Gastroesophageal sphincter (tissue), 4 donors: ENCODE results near the gene TAF11L12. TPM values are rescaled to one million over a fixed set of nuclear protein-coding genes. Genes with fewer than 3 reads are reported as not detected.
"Not testable (repeated sequence)": the region's sequence is repeated elsewhere in the genome, so short reads cannot be mapped to it uniquely, and the experiment has no call there.

Source experiments
- ATAC-seq: fragments of 150-250 bp; one replicate; pipeline ENCODE4 v1.9.1; 2016; ENCODE audit warnings: mild to moderate bottlenecking, moderate library complexity
- H3K27ac ChIP-seq, 4 donors: fragments of 200-600 bp; sonication (generic) in 3 of 4; 1 replicate in 3 of 4; 2 replicates in 1 of 4; pipeline ENCODE4 v1.5.1; 2016 to 2019
- H3K27me3 ChIP-seq: fragments of 200-600 bp; sonication (generic); one replicate; pipeline ENCODE4 v1.5.1; 2019
- H3K36me3 ChIP-seq, 2 donors: fragments of 200-600 bp; sonication (generic); one replicate each; pipeline ENCODE4 v1.5.1; 2019; ENCODE audit warnings: control low read depth in 1 of 2
- H3K4me1 ChIP-seq, 3 donors: fragments of 200-600 bp; sonication (generic); 1 replicate in 2 of 3; 2 replicates in 1 of 3; pipeline ENCODE4 v1.5.1; 2016 to 2019; ENCODE audit warnings: control low read depth in 2 of 3
- H3K4me3 ChIP-seq, 2 donors: fragments of 200-600 bp; sonication (generic); one replicate each; pipeline ENCODE4 v1.5.1; 2019; ENCODE audit warnings: mild to moderate bottlenecking in 1 of 2, moderate library complexity in 1 of 2
- H3K9me3 ChIP-seq, 3 donors: fragments of 200-600 bp; sonication (generic); one replicate each; pipeline ENCODE4 v1.5.1; 2017 to 2019; ENCODE audit warnings: control low read depth in 2 of 3
- EP300 ChIP-seq: sonication (generic); formaldehyde crosslinking; IDR thresholded peaks from one replicate; pipeline ENCODE4 v1.6.1; 2017; ENCODE audit warnings: antibody characterized with exemption, mild to moderate bottlenecking
- POLR2A ChIP-seq, 2 donors: fragments of 450-650 bp; IDR thresholded peaks; one replicate each; pipeline ENCODE4 v1.6.1; 2017; ENCODE audit warnings: antibody characterized with exemption in 2 of 2, mild to moderate bottlenecking in 2 of 2, moderate library complexity in 1 of 2
- POLR2AphosphoS5 ChIP-seq: sonication (generic); formaldehyde crosslinking; IDR thresholded peaks from one replicate; pipeline ENCODE4 v1.6.1; 2017; ENCODE audit warnings: antibody characterized with exemption
- WGBS, 2 donors: methylation state at CpG; one replicate each; pipeline ENCODE4 v1.1.5; 2018; ENCODE audit warnings: low coverage in 1 of 2; 5-methylcytosine and 5-hydroxymethylcytosine counted together
- total RNA-seq, 4 donors: library from RNA; depleted of rRNA; stranded (reverse); fragments of >200 nt; gene quantifications; one replicate each; pipeline ENCODE4 v1.1.0, GENCODE V29; 2016
- TF ChIP-seq, protein P1 (sequence below), 4 experiments: fragments of 200-600 bp in 2 of 4; fragments of 450-650 bp in 2 of 4; sonication (generic) in 1 of 4; IDR thresholded peaks; one replicate each; pipeline ENCODE4 v1.5.1; 2017 to 2019; ENCODE audit warnings: antibody characterized with exemption in 4 of 4, mild to moderate bottlenecking in 2 of 4, moderate library complexity in 2 of 4

The TAF11L12 gene
- not detected for total RNA-seq

DNA sequence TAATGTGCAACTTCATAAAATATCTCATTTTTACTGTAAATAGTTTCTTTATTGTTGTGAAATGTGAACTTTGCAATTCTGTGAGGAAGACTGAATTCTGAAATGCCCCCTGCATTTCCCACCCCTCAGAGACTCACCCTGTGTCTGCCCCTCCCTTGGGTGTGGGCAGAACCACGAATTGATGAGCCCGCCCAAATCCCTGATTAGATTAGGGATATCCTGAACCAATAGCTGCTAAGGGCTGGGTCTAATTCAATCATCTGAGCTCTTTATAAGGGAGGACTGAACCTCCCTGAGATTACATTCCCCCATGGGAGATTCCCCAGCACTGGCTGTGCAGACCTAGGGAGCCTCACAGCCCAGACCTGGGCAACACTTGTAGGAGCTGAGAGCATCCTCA lies at the start of gene TAF11L12:
Gene TAF11L12, plus strand, starts transcription at position 301 of the 400 bp plus-strand sequence.
- H3K4me1 ChIP-seq, H3K27ac ChIP-seq, H3K36me3 ChIP-seq, H3K9me3 ChIP-seq, ATAC-seq, H3K27me3 ChIP-seq, H3K4me3 ChIP-seq: not testable (repeated sequence)
- WGBS, 2 donors, result no CpG with 5 or more reads among the region's 2 CpGs

DNA sequence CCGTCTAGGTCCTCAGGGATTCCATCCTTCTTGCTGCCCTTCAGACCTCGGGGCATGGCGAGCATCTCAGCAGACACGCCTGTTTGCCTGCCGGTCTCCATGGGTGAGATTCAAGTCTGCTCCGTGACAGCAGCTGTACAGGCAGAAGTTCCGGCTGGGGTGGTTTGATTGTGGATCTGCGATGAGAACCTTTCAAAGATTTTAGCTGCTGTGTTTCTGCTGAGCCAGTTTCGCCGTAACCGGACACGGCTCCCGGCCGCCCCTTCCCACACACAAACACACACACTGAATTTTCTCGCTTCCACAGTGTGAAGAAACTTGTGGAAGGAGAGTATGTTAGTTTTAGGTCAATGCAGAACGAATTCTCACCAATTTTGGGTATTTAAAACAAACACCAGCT lies 24.5 kb upstream of the TAF11L12 start, which contains the start of gene TAF11L7:
Gene TAF11L7, minus strand, starts transcription at position 101 of the 400 bp plus-strand sequence.
- WGBS, 2 donors, result no CpG with 5 or more reads among the region's 16 CpGs
- H3K4me3 ChIP-seq, H3K27me3 ChIP-seq, ATAC-seq, H3K9me3 ChIP-seq, H3K4me1 ChIP-seq, H3K36me3 ChIP-seq, H3K27ac ChIP-seq: not testable (repeated sequence)

DNA sequence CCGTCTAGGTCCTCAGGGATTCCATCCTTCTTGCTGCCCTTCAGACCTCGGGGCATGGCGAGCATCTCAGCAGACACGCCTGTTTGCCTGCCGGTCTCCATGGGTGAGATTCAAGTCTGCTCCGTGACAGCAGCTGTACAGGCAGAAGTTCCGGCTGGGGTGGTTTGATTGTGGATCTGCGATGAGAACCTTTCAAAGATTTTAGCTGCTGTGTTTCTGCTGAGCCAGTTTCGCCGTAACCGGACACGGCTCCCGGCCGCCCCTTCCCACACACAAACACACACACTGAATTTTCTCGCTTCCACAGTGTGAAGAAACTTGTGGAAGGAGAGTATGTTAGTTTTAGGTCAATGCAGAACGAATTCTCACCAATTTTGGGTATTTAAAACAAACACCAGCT lies 19.3 kb upstream of the TAF11L12 start, which contains the start of gene TAF11L8:
Gene TAF11L8, minus strand, starts transcription at position 101 of the 400 bp plus-strand sequence.
- not testable (repeated sequence) for H3K9me3 ChIP-seq, H3K27me3 ChIP-seq, H3K27ac ChIP-seq, H3K4me1 ChIP-seq, H3K36me3 ChIP-seq, H3K4me3 ChIP-seq, ATAC-seq
- WGBS, 2 donors, result no CpG with 5 or more reads among the region's 16 CpGs

DNA sequence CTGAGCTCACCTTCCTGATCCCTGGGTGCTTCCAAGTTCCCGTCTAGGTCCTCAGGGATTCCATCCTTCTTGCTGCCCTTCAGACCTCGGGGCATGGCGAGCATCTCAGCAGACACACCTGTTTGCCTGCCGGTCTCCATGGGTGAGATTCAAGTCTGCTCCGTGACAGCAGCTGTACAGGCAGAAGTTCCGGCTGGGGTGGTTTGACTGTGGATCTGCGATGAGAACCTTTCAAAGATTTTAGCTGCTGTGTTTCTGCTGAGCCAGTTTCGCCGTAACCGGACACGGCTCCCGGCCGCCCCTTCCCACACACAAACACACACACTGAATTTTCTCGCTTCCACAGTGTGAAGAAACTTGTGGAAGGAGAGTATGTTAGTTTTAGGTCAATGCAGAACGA lies 15.9 kb upstream of the TAF11L12 start, which contains the start of gene TAF11L9:
Gene TAF11L9, minus strand, starts transcription at position 140 of the 400 bp plus-strand sequence.
- not testable (repeated sequence) for ATAC-seq, H3K4me3 ChIP-seq, H3K4me1 ChIP-seq, H3K27ac ChIP-seq, H3K36me3 ChIP-seq, H3K9me3 ChIP-seq, H3K27me3 ChIP-seq
- 98 to 100% methylated on average over 2 to 9 of the region's 15 CpGs for WGBS, 2 donors

DNA sequence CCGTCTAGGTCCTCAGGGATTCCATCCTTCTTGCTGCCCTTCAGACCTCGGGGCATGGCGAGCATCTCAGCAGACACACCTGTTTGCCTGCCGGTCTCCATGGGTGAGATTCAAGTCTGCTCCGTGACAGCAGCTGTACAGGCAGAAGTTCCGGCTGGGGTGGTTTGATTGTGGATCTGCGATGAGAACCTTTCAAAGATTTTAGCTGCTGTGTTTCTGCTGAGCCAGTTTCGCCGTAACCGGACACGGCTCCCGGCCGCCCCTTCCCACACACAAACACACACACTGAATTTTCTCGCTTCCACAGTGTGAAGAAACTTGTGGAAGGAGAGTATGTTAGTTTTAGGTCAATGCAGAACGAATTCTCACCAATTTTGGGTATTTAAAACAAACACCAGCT lies 12.5 kb upstream of the TAF11L12 start, which contains the start of gene TAF11L10:
Gene TAF11L10, minus strand, starts transcription at position 101 of the 400 bp plus-strand sequence.
- WGBS, 2 donors, result no CpG with 5 or more reads among the region's 15 CpGs
- not testable (repeated sequence) for H3K27ac ChIP-seq, H3K4me1 ChIP-seq, H3K9me3 ChIP-seq, H3K27me3 ChIP-seq, H3K4me3 ChIP-seq, H3K36me3 ChIP-seq, ATAC-seq

DNA sequence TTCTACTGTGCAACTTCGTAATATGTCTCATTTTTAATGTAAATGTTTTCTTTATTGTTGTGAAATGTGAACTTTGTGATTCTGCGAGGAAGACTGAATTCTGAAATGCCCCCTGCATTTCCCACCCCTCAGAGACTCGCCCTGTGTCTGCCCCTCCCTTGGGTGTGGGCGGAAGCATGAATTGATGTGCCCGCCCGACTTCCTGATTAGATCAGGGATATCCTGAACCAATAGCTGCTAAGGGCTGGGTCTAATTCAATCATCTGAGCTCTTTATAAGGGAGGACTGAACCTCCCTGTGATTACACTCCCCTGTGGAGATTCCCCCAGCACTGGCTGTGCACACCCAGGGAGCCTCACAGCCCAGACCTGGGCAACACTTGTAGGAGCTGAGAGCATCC lies 6.3 kb upstream of the TAF11L12 start, which contains the start of gene TAF11L11:
Gene TAF11L11, plus strand, starts transcription at position 304 of the 400 bp plus-strand sequence.
- not testable (repeated sequence) for H3K4me1 ChIP-seq, H3K36me3 ChIP-seq, H3K27ac ChIP-seq, H3K9me3 ChIP-seq, ATAC-seq, H3K4me3 ChIP-seq, H3K27me3 ChIP-seq
- 44 to 76% methylated on average over 1 to 6 of the region's 6 CpGs for WGBS, 2 donors

DNA sequence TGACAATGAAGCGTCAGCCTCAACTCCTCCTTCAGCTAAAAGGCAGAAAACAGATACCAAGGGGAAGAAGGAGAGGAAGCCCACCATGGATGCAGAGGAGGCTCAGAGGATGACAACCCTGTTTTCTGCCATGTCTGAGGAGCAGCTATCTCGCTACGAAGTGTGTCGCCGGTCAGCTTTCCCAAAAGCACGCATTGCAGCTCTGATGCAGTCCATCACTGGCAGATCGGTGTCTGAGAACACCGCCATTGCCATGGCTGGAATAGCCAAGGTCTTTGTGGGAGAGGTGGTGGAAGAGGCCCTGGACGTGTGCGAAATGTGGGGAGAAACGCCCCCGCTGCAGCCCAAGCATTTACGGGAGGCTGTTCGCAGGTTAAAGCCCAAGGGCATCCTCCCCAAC lies 5.2 kb upstream of the TAF11L12 start:
- Histone ChIP-seq H3K4me3 (no peak overlapping the region), H3K27me3 (no peaks in the 10 kb centered on the region), H3K27ac (no peak overlapping the region), H3K9me3 (no peaks in the 10 kb centered on the region), H3K4me1 (no peaks in the 10 kb centered on the region), H3K36me3 (no peaks in the 10 kb centered on the region)
- 93 to 100% methylated on average over 3 to 11 of the region's 14 CpGs for WGBS, 2 donors
- TF ChIP-seq POLR2A (IDR thresholded peaks at IDR 0.05), result no peak
- TF ChIP-seq EP300, result no peak
- TF ChIP-seq, protein P1, sequence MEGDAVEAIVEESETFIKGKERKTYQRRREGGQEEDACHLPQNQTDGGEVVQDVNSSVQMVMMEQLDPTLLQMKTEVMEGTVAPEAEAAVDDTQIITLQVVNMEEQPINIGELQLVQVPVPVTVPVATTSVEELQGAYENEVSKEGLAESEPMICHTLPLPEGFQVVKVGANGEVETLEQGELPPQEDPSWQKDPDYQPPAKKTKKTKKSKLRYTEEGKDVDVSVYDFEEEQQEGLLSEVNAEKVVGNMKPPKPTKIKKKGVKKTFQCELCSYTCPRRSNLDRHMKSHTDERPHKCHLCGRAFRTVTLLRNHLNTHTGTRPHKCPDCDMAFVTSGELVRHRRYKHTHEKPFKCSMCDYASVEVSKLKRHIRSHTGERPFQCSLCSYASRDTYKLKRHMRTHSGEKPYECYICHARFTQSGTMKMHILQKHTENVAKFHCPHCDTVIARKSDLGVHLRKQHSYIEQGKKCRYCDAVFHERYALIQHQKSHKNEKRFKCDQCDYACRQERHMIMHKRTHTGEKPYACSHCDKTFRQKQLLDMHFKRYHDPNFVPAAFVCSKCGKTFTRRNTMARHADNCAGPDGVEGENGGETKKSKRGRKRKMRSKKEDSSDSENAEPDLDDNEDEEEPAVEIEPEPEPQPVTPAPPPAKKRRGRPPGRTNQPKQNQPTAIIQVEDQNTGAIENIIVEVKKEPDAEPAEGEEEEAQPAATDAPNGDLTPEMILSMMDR (IDR thresholded peaks at IDR 0.05), result no peak
- TF ChIP-seq POLR2AphosphoS5, result no peak
- no peak for ATAC-seq

DNA sequence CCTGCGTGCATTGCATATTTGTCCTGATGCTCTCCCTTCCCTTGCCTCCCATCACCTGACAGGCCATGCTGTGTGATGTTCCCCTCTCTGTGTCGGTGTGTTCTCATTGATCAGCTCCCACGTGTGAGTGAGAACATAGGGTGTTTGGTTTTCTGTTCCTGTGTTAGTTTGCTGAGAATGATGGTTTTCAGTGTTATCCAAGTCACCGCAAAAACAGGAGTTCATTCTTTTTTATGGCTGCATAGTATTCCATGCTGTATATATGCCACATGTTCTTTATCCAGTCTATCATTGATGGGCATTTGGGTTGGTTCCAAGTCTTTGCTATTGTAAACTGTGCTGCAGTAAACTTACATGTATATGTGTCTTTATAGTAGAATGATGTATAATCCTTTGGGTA lies 2.7 kb upstream of the TAF11L12 start:
- not testable (repeated sequence) for H3K4me1 ChIP-seq, H3K27me3 ChIP-seq, H3K4me3 ChIP-seq, ATAC-seq, H3K9me3 ChIP-seq, H3K27ac ChIP-seq, H3K36me3 ChIP-seq
- 80 to 94% methylated on average over 1 to 4 of the region's 4 CpGs for WGBS, 2 donors
